MM.1S (cell line): ENCODE data around the gene RSPH3.

Experiments used
- CTCF ChIP-seq: fragments of 300-600 bp; sonication (generic); IDR thresholded peaks from 2 replicates; pipeline ENCODE4 v1.5.1; 2016; ENCODE audit warnings: antibody characterized with exemption, low read length, mixed read lengths
- EZH2 ChIP-seq: fragments of 300-600 bp; sonication (generic); optimal IDR thresholded peaks from 2 replicates; pipeline ENCODE3; 2017; ENCODE audit warnings: low read depth, mild to moderate bottlenecking, antibody characterized with exemption, low read length, mixed read lengths
- EZH2phosphoT487 ChIP-seq: fragments of 300-600 bp; sonication (generic); IDR thresholded peaks from 2 replicates; pipeline ENCODE4 v1.6.1; 2018; ENCODE audit warnings: antibody characterized with exemption, low read length

- TF ChIP-seq CTCF (no peak), EZH2phosphoT487 (no peak), EZH2 (no peak)
Measured at GRCh38 chr6:158962371-158962770, 37.6 kb downstream of the RSPH3 start.
